Suprapubic skin (tissue), 4 donors: ENCODE data around the gene ARMC10.
"Not testable (repeated sequence)": the region's sequence is repeated elsewhere in the genome, so short reads cannot be mapped to it uniquely, and the experiment has no call there.

Source experiments
- CTCF ChIP-seq, 2 donors: fragments of 200-600 bp in 1 of 2; fragments of 450-650 bp in 1 of 2; sonication (generic) in 1 of 2; IDR thresholded peaks; one replicate each; pipeline ENCODE4 v1.5.1; 2016 to 2019; ENCODE audit warnings: antibody characterized with exemption in 2 of 2, mild to moderate bottlenecking in 1 of 2, moderate library complexity in 1 of 2
- EP300 ChIP-seq: sonication (generic); formaldehyde crosslinking; IDR thresholded peaks from one replicate; pipeline ENCODE4 v1.6.1; 2017; ENCODE audit warnings: antibody characterized with exemption
- POLR2A ChIP-seq, 2 donors: fragments of 450-650 bp; IDR thresholded peaks; one replicate each; pipeline ENCODE4 v1.6.1; 2017; ENCODE audit warnings: antibody characterized with exemption in 2 of 2, mild to moderate bottlenecking in 2 of 2, moderate library complexity in 2 of 2
- POLR2AphosphoS5 ChIP-seq, 3 donors: sonication (generic); formaldehyde crosslinking; IDR thresholded peaks; one replicate each; pipeline ENCODE4 v1.6.1; 2017; ENCODE audit warnings: antibody characterized with exemption in 3 of 3

DNA sequence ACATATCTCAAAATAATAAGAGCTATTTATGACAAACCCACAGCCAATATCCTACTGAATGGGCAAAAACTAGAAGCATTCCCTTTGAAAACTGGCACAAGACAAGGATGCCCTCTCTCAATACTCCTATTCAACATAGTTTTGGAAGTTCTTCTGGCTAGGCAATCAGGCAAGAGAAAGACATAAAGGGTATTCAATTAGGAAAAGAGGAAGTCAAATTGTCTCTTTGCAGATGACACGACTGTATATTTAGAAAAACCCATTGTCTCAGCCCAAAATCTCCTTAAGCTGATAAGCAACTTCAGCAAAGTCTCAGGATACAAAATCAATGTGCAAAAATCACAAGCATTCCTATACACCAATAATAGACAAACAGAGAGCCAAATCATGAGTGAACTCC is 33.1 kb upstream of the ARMC10 start:
- TF ChIP-seq POLR2AphosphoS5 (IDR thresholded peaks at IDR 0.05); CTCF (IDR thresholded peaks at IDR 0.05); POLR2A (IDR thresholded peaks at IDR 0.05); EP300: not testable (repeated sequence)
